Endothelial cell of umbilical vein (primary cell): ENCODE measurements around the gene EXOC6B. TPM values are rescaled to one million over a fixed set of nuclear protein-coding genes. Genes with fewer than 3 reads are reported as not detected.
A peak's percentile ranks its signal among the peaks of the same experiment; 100 is the strongest.

ENCODE experiments used
- BruUV-seq: library from RNA; stranded (reverse); fragments of 400-500 nt; replicated peaks from 2 replicates; lab custom pipeline; 2021; lab: Mats Ljungman, UMichigan
- CTCF ChIA-PET: fragments of 300-600, 350-600 bp; sonication (Branson Sonifier 250); formaldehyde crosslinking; loops from one replicate; lab custom pipeline; 2021; ENCODE audit warnings: antibody characterized with exemption, inconsistent platforms; lab: Charles Lee
- POLR2A ChIA-PET: fragments of 300-600, 350-600 bp; sonication (Branson Sonifier 250); formaldehyde crosslinking; loops from one replicate; lab custom pipeline; 2021; ENCODE audit warnings: antibody characterized with exemption, inconsistent platforms; lab: Charles Lee
- DNase-seq: peaks from one replicate; pipeline ENCODE4 v3.0.0-alpha.2; 2011; ENCODE audit warnings: low read depth, low spot score
- FAIRE-seq: peaks from 2 replicates; lab custom pipeline; 2011; peaks lifted over from hg19 to GRCh38; lab: Jason Lieb, UNC
- H2AFZ ChIP-seq: 2 replicates; pipeline ENCODE4 v1.6.0; 2012; ENCODE audit warnings: low read depth, low read length, control low read depth, inconsistent platforms
- H3K27ac ChIP-seq: 2 replicates; pipeline ENCODE4 v1.5.1; 2011; ENCODE audit warnings: low read depth, mild to moderate bottlenecking, control low read depth, low read length, moderate library complexity; ENCODE audit not compliant: insufficient read depth
- H3K27me3 ChIP-seq, 2 experiments: 2 replicates each; pipeline versions ENCODE4 v1.6.0 to v1.6.1; 2011; ENCODE audit warnings: low read length in 2 of 2, mixed read lengths in 1 of 2; ENCODE audit not compliant: control insufficient read depth in 2 of 2, insufficient read depth in 2 of 2
- H3K36me3 ChIP-seq, 2 experiments: 2 replicates in 1 of 2; 3 replicates in 1 of 2; pipeline ENCODE4 v1.5.1; 2011; ENCODE audit warnings: low read length in 2 of 2, mild to moderate bottlenecking in 1 of 2, moderate library complexity in 1 of 2; ENCODE audit not compliant: control insufficient read depth in 2 of 2, insufficient read depth in 2 of 2; ENCODE audit errors: extremely low read depth in 1 of 2
- H3K4me1 ChIP-seq: 3 replicates; pipeline ENCODE4 v1.5.1; 2011; ENCODE audit warnings: mild to moderate bottlenecking, low read length; ENCODE audit not compliant: control insufficient read depth, insufficient read depth; ENCODE audit errors: extremely low read depth
- H3K4me2 ChIP-seq: 2 replicates; pipeline ENCODE4 v1.6.1; 2011; ENCODE audit warnings: low read length, control low read depth, mixed read lengths; ENCODE audit not compliant: insufficient read depth
- H3K4me3 ChIP-seq, 3 experiments: fragments of 200-600 bp in 1 of 3; sonication (generic), shearing (Covaris generic) in 1 of 3; replicated peaks in 1 of 3; 2 replicates each; pipeline ENCODE4 v1.5.1; 2011 to 2016; ENCODE audit warnings: control low read depth in 3 of 3, low read length in 3 of 3, mild to moderate bottlenecking in 2 of 3, inconsistent platforms in 1 of 3, low read depth in 1 of 3, moderate library complexity in 1 of 3; ENCODE audit not compliant: insufficient read depth in 1 of 3
- H3K79me2 ChIP-seq: 2 replicates; pipeline ENCODE4 v1.6.0; 2012; ENCODE audit warnings: low read length, inconsistent platforms; ENCODE audit not compliant: control insufficient read depth, insufficient read depth
- H3K9ac ChIP-seq: replicated peaks from 2 replicates; pipeline ENCODE3; 2011; ENCODE audit warnings: low read length, control low read depth; ENCODE audit not compliant: insufficient read depth; ENCODE audit errors: extremely low read depth
- H3K9me1 ChIP-seq: replicated peaks from 3 replicates; pipeline ENCODE4 v1.6.0; 2011; ENCODE audit warnings: mild to moderate bottlenecking, low read length; ENCODE audit not compliant: control insufficient read depth, insufficient read depth; ENCODE audit errors: extremely low read depth
- H3K9me3 ChIP-seq: replicated peaks from 2 replicates; pipeline ENCODE4 v1.5.1; 2012; ENCODE audit warnings: low read length, inconsistent platforms; ENCODE audit not compliant: control insufficient read depth, insufficient read depth
- H4K20me1 ChIP-seq: replicated peaks from 2 replicates; pipeline ENCODE3; 2011; ENCODE audit warnings: mild to moderate bottlenecking, low read length; ENCODE audit not compliant: control insufficient read depth, insufficient read depth; ENCODE audit errors: extremely low read depth
- EZH2 ChIP-seq: IDR thresholded peaks from 2 replicates; pipeline ENCODE4 v1.6.1; 2012; ENCODE audit warnings: borderline replicate concordance, low read depth, mild to moderate bottlenecking, moderate library complexity, low read length, inconsistent platforms; ENCODE audit not compliant: severe bottlenecking
- FOS ChIP-seq: IDR thresholded peaks from 2 replicates; pipeline ENCODE4 v1.6.1; 2011; ENCODE audit warnings: mild to moderate bottlenecking, low read length, moderate library complexity, borderline replicate concordance; ENCODE audit not compliant: insufficient read depth
- GATA2 ChIP-seq: IDR thresholded peaks from 2 replicates; pipeline ENCODE4 v1.7.0; 2011; ENCODE audit warnings: low read depth, mild to moderate bottlenecking, moderate library complexity, mixed read lengths, low read length; ENCODE audit not compliant: insufficient read length, insufficient read depth
- JUN ChIP-seq: IDR thresholded peaks from 2 replicates; pipeline ENCODE4 v1.6.1; 2011; ENCODE audit warnings: borderline replicate concordance, low read depth; ENCODE audit not compliant: insufficient read length, insufficient read depth
- MYC ChIP-seq: IDR thresholded peaks from one replicate; pipeline ENCODE4 v1.6.1; 2011; ENCODE audit warnings: mild to moderate bottlenecking, low read depth, low read length
- POLR2A ChIP-seq: IDR thresholded peaks from 2 replicates; pipeline ENCODE4 v1.6.1; 2012; ENCODE audit warnings: low read depth, mild to moderate bottlenecking, control low read depth, low read length
- POLR2AphosphoS5 ChIP-seq: IDR thresholded peaks from 2 replicates; pipeline ENCODE4 v1.6.1; 2012; ENCODE audit warnings: low read depth, mild to moderate bottlenecking, control low read depth, low read length, moderate library complexity; ENCODE audit not compliant: insufficient read depth
- dilution Hi-C: fragments of 300-500 bp; cut with MboI; formaldehyde crosslinking; loops from one replicate; pipeline ENCODE4 v1.15.0; 2019; ENCODE audit warnings: low sequenced_read_pairs; ENCODE audit not compliant: extremely low pct_ligation_motif_present
- intact Hi-C: fragments of 100-400 bp; cut with micrococcal nuclease; formaldehyde crosslinking; loops from one replicate; pipeline ENCODE4 v1.10.0; 2022
- polyA plus RNA-seq, 4 experiments: library from polyadenylated mRNA; depleted of rRNA in 3 of 4; stranded (reverse) in 3 of 4; unstranded in 1 of 4; fragments of >200 nt; gene quantifications; 2 replicates each; pipeline versions ENCODE4 v1.2.1 to v1.2.3, GENCODE V29; 2011 to 2012; ENCODE audit warnings: missing spikeins in 1 of 4
- total RNA-seq: library from RNA; stranded (reverse); gene quantifications from 2 replicates; pipeline ENCODE4 v1.2.3, GENCODE V29; 2021
- TF ChIP-seq, protein P1 (sequence below), 2 donors: IDR thresholded peaks; 1 replicate in 1 of 2; 2 replicates in 1 of 2; pipeline ENCODE4 v1.5.1; 2011; ENCODE audit warnings: low read length in 2 of 2, mild to moderate bottlenecking in 2 of 2, moderate library complexity in 2 of 2, control low read depth in 1 of 2, inconsistent platforms in 1 of 2, low read depth in 1 of 2; ENCODE audit not compliant: insufficient read depth in 1 of 2; ENCODE audit errors: extremely low read depth in 1 of 2
- TF ChIP-seq, protein P2 (sequence below): IDR thresholded peaks from 2 replicates; pipeline ENCODE4 v1.6.1; 2011; ENCODE audit not compliant: insufficient read depth, insufficient read length

Gene EXOC6B
- total and polyA plus RNA-seq, 2 donors (not counting 3 experiments of a cell fraction or from before 2014, with no cell fraction given): 10.8 to 34.8 TPM

DNA sequence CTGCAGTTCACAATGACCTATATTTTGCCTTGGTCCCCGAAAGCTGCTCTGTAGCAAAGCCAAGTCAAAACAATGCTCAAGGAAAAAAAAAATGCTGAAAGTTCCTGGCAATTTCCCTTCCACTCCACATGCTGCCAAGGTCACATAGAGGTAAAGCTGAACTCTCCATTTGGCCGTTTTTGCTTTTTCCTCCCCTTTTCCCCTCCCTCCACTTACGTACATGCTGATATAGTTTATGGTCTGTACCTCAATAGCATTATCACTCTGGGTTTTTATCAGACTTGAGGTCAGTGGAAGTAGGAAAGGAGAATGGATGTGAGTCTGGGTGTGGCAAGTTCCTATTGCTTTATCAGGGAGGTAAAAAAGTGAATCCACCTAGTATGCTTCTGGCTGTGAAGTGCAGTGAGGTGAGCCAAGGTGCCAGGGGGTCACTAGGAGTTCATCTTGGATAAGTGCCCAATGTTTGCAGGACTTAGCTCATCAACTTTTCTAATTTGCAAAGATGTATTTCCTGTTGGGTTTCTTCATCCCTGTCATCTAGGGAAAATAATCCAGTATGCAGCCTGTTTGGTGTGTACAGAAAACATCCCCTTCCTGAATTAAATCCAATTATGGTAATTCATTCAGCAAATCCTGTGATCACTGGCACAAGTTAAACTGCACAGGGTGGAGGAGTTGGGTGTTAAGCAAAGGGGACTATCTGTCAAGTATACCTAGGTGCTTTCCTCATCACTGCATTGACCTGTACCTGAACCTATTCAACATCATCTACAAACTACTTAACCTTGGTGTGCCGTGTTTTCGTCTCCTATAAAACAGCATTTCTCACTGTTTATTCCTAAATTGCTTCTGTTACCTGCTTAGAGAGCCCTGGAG lies 553.8 kb downstream of the EXOC6B start:
- H3K27me3 ChIP-seq: no peaks in the 10 kb centered on the region
- no peak overlapping the region for H3K27ac ChIP-seq
- H2AFZ ChIP-seq: no peak overlapping the region
- FAIRE-seq (peak; percentile 83), DNase-seq (peak; percentile 90)
- ChIA-PET POLR2A (no interaction called here), CTCF (no interaction called here)
- H3K4me1 ChIP-seq: peaks cover 6% of the 10 kb centered on the region
- no peaks in the 10 kb centered on the region for H4K20me1 ChIP-seq
- H3K36me3 ChIP-seq: no peaks in the 10 kb centered on the region
- no peak overlapping the region for H3K9ac ChIP-seq
- intact Hi-C loops: no loop called here
- BruUV-seq: no TSS peak
- TF ChIP-seq POLR2A (no peak), EZH2 (no peak), FOS (no peak), POLR2AphosphoS5 (no peak), JUN (no peak), GATA2 (no peak), MYC (no peak)
- TF ChIP-seq, protein P1, sequence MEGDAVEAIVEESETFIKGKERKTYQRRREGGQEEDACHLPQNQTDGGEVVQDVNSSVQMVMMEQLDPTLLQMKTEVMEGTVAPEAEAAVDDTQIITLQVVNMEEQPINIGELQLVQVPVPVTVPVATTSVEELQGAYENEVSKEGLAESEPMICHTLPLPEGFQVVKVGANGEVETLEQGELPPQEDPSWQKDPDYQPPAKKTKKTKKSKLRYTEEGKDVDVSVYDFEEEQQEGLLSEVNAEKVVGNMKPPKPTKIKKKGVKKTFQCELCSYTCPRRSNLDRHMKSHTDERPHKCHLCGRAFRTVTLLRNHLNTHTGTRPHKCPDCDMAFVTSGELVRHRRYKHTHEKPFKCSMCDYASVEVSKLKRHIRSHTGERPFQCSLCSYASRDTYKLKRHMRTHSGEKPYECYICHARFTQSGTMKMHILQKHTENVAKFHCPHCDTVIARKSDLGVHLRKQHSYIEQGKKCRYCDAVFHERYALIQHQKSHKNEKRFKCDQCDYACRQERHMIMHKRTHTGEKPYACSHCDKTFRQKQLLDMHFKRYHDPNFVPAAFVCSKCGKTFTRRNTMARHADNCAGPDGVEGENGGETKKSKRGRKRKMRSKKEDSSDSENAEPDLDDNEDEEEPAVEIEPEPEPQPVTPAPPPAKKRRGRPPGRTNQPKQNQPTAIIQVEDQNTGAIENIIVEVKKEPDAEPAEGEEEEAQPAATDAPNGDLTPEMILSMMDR (IDR thresholded peaks at IDR 0.05; ENCODE audit: extremely low read depth in 1 of 2, insufficient read depth in 1 of 2, low read depth in 1 of 2, low read length in 2 of 2): no peak
- TF ChIP-seq, protein P2, sequence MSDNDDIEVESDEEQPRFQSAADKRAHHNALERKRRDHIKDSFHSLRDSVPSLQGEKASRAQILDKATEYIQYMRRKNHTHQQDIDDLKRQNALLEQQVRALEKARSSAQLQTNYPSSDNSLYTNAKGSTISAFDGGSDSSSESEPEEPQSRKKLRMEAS: no peak
- no peaks in the 10 kb centered on the region for H3K79me2 ChIP-seq
- H3K9me1 ChIP-seq: no peaks in the 10 kb centered on the region
- H3K4me2 ChIP-seq: no peak overlapping the region
- dilution Hi-C loops: no loop called here
- no peaks in the 10 kb centered on the region for H3K9me3 ChIP-seq
- no peak overlapping the region for H3K4me3 ChIP-seq
